ENCODE results near the gene AUP1.

Gene AUP1

GRCh38 chr2:74512744-74513604 lies 16.5 kb downstream of the AUP1 start:
- DNase-seq, result no peak

DNA sequence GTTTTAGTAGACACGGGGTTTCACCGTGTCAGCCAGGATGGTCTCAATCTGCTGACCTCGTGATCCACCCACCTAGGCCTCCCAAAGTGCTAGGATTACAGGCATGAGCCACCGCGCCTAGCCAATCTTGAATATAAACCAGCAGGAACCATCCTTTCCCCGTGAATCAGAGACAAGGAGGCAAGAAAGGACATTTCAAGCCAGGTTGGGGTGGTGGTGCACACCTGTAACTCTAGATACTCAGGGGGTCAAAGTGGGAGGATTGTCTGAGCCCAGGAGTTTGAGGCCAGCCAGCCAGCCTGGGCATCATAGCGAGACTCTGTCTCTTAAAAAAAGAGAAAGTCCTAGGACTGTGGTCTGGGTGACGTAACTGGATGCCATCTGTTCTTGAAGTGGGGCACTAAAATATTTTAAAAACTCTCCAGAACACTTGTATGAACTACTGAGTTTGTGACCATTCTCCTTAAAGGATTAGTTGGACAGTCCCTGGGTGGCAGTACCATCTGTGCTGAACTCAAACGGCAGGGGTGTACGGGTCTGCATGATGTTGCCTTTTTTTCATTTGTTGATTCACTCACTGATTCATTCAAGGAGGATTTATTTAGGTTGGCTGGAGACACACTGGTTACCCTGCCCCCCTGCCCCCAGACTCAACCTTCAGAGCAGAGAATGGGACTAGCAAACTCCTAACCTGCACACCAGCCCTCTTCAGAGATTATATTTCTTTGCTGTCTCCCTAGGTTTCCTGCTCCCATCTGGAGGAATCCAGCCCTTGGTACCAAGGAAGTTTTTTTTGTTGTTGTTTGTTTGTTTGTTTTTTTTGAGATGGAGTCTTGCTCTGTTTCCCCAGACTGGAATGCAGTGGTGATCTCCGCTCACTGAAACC lies 18.2 kb downstream of the AUP1 start:
- no peak for DNase-seq

DNA sequence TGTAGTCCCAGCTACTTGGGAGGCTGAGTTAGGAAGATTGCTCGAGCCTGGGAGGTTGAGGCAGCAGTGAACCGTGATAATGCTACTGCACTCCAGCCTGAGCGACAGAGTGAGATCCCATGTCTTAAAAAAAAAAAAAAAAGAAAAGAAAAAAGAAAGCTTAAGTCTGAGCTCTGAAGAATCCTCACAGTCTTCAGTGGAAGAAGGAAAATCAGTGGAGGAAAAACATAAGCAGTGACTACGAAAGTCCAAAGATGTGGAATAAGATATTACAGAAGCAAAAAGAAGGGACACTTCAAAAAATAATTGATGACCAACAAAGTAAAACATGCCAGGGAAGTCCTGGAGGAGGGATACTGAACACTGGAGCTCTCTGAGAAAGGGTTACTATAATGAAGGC lies 19.2 kb downstream of the AUP1 start:
- DNase-seq, result no peak

GRCh38 chr2:74507926-74508520 lies 21.5 kb downstream of the AUP1 start:
- no peak for DNase-seq

- peak; percentile 94 for DNase-seq
Observed at GRCh38 chr2:74507145-74507925, 22.2 kb downstream of the AUP1 start, which contains the start of gene PCGF1. Gene PCGF1 (minus strand): TSS chr2:74507695. CDS start chr2:74507668, 27 bp downstream.

DNA sequence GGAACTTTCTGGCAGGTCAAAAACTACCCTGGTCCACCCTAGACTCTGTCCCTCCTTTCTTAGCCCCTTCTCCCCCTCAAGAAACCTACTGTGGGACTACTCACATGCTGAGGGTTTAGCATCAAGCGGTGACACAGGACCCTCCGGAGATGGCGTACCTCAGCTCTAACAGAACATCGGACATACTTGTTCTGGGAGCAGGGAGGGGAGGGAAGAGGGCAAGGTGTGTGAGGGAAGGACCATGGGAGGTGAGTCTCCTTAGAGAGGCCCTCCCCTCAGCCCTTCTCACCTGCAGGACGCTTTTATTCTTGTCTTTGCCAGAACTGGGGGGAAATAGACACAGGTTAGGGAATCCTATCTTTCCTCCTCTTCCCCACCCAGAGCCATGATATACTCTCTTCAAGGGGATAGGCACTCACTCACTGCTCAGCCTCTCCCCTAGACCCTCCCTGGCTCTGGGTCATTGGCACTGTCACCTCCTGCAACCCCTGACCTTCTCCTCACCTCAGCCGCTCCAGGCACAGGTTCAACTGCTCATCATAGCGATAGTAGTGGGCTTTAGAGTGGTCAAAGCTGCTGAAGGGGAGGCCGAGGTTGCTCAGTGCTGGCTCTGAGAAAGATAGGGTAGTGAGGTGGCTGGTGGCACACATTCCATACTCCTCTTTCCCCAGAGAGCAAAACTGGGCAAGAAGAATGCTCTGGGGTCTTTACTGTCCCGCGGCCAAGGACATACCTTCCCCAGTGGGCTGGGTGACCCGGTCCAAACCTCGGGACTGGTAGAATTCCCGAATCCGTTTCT lies 23.9 kb downstream of the AUP1 start:
- no peak for DNase-seq

DNA sequence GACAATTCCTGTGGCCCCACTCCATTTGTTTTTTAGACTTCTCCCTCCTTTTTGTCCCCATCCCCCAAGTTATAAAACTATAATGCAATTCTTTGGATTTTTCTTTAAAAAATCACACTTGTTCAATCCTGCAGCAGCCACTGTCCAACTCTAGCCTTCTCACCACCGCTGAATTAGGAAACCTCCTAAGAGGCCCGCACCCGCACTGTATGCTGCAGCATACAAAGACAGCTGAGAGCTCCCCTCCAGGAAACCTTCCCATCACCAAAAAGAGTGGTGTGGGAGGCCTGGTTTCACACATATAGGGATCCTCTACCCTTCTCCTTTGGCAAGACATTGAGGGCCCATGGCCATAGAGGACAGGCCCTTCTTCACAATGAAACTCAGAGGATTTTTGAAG lies 24.9 kb downstream of the AUP1 start:
- no peak for DNase-seq

DNA sequence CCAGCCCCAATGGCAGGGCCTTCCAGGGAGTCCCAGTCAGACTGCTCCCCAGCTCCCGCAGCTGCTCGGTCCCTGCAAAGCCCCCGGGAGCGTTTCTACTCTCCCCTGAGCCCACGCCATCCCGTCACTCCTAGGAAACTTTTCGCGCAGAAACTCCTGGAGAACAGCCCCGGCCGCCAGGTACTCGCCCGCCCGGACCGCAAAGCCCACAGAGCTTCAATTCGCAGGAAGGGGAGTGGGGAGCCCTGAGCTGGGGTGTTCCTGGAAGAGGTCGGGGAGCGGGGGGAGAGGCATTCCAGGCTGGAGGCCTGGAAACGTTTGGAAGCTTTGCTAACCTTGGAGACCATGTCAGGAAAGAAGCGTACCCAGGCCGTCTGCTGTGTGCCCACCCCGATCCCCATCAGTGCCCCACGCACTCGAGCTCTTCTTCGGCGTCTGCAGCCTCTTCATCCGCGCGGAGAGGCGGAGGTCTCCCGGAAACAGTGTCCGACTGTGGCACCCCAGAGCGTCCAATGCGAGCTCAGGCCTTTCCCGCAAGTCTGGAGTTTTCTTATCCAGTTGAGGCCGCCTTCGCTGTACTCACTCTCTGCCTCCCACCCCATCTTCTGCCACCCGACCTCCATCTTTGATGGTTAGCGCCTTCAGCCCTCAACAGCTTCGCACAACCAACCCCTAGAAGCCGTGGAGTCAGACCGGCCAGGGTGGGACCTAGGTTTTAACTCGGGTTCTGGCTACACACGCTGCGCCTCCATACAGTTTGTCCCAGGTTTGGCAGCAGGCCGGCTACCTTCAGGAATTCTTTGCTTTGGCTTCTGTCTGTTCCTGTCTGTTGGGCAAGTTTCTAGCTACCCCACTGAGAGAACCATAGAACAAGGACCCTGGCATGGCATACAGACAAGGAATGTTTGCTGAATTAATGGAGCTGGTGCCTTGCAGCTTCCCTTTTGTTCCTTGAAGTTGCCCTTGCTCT lies 25.7 kb downstream of the AUP1 start:
- DNase-seq, result no peak

GRCh38 chr2:74502720-74503505 lies 26.6 kb downstream of the AUP1 start:
- no peak for DNase-seq

- no peak for DNase-seq
Observed at GRCh38 chr2:74502147-74502719, 27.3 kb downstream of the AUP1 start.

GRCh38 chr2:74501335-74502071 lies 28.0 kb downstream of the AUP1 start:
- no peak for DNase-seq

GRCh38 chr2:74500578-74500946 lies 28.9 kb downstream of the AUP1 start:
- DNase-seq, result no peak

DNA sequence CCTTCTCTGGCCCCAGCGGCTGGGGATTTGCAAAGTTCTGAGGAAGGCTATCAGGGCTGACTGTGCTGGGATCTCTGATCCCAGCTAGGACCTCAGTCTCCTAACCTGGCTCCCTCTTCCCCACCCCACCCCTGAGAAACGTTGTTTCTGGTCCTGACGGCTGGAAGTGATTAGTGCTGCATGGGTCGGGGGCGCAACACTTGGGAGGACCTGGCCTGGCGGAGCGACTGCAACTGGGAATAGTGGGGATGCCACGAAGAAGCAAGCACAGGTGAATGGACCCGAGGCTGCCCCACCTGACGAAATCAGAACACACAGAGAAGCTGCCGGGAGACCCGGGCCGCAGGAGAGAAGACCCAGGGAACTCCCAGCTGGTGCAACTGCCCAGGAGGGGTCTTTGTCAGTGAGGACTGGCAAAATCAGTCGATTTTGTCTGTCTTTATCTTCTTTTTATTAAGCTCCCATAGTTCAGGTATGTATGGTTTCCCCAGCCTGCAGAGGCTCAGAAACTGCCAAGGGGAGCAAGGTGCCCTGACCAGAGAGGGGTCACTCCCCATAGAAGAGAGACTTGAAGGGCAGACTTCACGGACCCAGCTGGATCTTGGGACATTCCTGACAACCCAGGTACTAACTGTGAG lies 29.4 kb downstream of the AUP1 start:
- DNase-seq, result no peak

- DNase-seq, result no peak
Observed at GRCh38 chr2:74499267-74499939, 30.1 kb downstream of the AUP1 start, which contains the start of gene LBX2. Gene LBX2 (minus strand): TSS chr2:74499603. CDS start chr2:74499537, 66 bp downstream.

- no peak for DNase-seq
Observed at GRCh38 chr2:74498500-74499266, 30.8 kb downstream of the AUP1 start.

GRCh38 chr2:74497777-74498499 lies 31.6 kb downstream of the AUP1 start:
- DNase-seq, result no peak
